ENCODE results near the gene POLD1. TPM values are rescaled to one million over a fixed set of nuclear protein-coding genes. Genes with fewer than 3 reads are reported as not detected.

Gene POLD1
- total and polyA plus RNA-seq, 4 donors = 7.5 to 57.1 (median 8.2) TPM

DNA sequence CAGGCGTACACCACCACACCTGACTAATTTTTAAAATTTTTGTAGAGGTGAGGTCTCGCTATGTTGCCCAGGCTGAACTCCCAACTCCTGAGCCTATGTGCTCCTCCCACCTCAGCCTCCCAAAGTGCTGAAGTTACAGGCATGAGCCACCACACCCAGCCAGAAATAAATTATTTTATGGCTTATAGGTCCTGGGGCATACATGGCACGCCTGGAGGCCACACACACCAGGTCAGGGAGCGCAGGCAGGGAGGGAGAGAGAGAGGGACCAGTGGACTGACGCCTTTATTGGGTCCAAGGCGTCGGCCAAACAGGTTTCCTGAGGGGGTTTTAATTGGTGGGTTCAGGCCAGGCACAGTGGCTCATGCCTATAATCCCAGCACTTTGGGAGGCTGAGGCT is 41.4 kb downstream of the POLD1 start:
- H3K36me3 ChIP-seq (ENCODE audit: control insufficient read depth in 4 of 4, insufficient read depth in 3 of 4, low read depth in 1 of 4, low read length in 3 of 4) = no peaks in the 10 kb centered on the region
- no peak overlapping the region for H3K27ac ChIP-seq (ENCODE audit: low read depth in 1 of 2, low read length in 2 of 2)
- 68% methylated on average over 7 of the region's 7 CpGs for WGBS
- H3K27me3 ChIP-seq (ENCODE audit: control insufficient read depth in 4 of 4, insufficient read depth in 4 of 4, low read length in 3 of 4) = no peaks in the 10 kb centered on the region
- no peaks in the 10 kb centered on the region for H3K4me1 ChIP-seq (ENCODE audit: control insufficient read depth in 4 of 4, insufficient read depth in 4 of 4, low read length in 3 of 4)
- no peak overlapping the region for H3K4me3 ChIP-seq (ENCODE audit: low read depth in 1 of 3, low read length in 3 of 3)
- TF ChIP-seq JUND (IDR thresholded peaks at IDR 0.05) (no peak), FOXA1 (IDR thresholded peaks at IDR 0.05) (no peak), FOXA2 (IDR thresholded peaks at IDR 0.05) (no peak), RXRA (IDR thresholded peaks at IDR 0.05) (no peak), EGR1 (IDR thresholded peaks at IDR 0.05; ENCODE audit: low read depth in 2 of 2) (no peak), HNF4A (conservative IDR thresholded peaks at IDR 0.05) (no peak)
- TF ChIP-seq, protein P1, sequence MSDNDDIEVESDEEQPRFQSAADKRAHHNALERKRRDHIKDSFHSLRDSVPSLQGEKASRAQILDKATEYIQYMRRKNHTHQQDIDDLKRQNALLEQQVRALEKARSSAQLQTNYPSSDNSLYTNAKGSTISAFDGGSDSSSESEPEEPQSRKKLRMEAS (IDR thresholded peaks at IDR 0.05) = no peak
- TF ChIP-seq, protein P2, sequence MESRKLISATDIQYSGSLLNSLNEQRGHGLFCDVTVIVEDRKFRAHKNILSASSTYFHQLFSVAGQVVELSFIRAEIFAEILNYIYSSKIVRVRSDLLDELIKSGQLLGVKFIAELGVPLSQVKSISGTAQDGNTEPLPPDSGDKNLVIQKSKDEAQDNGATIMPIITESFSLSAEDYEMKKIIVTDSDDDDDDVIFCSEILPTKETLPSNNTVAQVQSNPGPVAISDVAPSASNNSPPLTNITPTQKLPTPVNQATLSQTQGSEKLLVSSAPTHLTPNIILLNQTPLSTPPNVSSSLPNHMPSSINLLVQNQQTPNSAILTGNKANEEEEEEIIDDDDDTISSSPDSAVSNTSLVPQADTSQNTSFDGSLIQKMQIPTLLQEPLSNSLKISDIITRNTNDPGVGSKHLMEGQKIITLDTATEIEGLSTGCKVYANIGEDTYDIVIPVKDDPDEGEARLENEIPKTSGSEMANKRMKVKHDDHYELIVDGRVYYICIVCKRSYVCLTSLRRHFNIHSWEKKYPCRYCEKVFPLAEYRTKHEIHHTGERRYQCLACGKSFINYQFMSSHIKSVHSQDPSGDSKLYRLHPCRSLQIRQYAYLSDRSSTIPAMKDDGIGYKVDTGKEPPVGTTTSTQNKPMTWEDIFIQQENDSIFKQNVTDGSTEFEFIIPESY (IDR thresholded peaks at IDR 0.05) = no peak
- TF ChIP-seq, protein P3, sequence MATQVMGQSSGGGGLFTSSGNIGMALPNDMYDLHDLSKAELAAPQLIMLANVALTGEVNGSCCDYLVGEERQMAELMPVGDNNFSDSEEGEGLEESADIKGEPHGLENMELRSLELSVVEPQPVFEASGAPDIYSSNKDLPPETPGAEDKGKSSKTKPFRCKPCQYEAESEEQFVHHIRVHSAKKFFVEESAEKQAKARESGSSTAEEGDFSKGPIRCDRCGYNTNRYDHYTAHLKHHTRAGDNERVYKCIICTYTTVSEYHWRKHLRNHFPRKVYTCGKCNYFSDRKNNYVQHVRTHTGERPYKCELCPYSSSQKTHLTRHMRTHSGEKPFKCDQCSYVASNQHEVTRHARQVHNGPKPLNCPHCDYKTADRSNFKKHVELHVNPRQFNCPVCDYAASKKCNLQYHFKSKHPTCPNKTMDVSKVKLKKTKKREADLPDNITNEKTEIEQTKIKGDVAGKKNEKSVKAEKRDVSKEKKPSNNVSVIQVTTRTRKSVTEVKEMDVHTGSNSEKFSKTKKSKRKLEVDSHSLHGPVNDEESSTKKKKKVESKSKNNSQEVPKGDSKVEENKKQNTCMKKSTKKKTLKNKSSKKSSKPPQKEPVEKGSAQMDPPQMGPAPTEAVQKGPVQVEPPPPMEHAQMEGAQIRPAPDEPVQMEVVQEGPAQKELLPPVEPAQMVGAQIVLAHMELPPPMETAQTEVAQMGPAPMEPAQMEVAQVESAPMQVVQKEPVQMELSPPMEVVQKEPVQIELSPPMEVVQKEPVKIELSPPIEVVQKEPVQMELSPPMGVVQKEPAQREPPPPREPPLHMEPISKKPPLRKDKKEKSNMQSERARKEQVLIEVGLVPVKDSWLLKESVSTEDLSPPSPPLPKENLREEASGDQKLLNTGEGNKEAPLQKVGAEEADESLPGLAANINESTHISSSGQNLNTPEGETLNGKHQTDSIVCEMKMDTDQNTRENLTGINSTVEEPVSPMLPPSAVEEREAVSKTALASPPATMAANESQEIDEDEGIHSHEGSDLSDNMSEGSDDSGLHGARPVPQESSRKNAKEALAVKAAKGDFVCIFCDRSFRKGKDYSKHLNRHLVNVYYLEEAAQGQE (IDR thresholded peaks at IDR 0.05) = no peak
- H3K9me3 ChIP-seq (ENCODE audit: control insufficient read depth in 4 of 4, low read length in 3 of 4) = no peaks in the 10 kb centered on the region
- no peak for DNase-seq (ENCODE audit: low spot score)
- no peak overlapping the region for H3K9ac ChIP-seq (ENCODE audit: low read depth in 1 of 2, low read length in 2 of 2)

DNA sequence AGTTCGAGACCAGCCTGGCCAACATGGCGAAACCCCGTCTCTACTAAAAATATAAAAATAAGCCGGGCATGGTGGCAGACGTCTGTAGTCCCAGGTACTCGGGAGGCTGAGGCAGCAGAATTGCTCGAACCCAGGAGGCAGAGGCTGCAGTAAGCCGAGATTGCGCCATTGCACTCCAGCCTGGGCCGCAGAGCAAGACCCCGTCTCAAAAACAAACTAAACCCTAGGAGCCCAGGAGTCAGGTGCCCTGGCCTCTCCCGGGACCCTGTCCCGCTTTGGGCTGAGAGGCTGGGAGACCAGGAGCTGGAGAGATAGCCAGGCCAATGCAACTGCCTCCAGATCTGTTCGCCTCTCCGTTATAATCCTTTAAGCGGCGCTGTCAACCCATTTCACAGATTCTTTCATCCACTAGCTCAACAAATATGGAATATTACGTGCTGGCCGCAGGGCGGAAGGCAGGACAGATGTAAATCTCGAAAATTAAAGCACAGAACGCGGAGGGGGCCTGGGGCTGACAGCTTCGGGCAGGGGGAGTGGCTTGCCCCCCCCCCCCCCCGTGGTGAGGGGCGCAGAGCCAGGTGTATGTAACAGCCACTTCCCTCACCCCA is 43.3 kb downstream of the POLD1 start:
- DNase-seq (ENCODE audit: low spot score) = no peak
- Histone ChIP-seq H3K4me3 (ENCODE audit: low read depth in 1 of 3, low read length in 3 of 3) (no peak overlapping the region), H3K9me3 (ENCODE audit: control insufficient read depth in 4 of 4, low read length in 3 of 4) (no peaks in the 10 kb centered on the region), H3K27me3 (ENCODE audit: control insufficient read depth in 4 of 4, insufficient read depth in 4 of 4, low read length in 3 of 4) (peaks cover 0 to 3% (median 0%) of the 10 kb centered on the region in 4 donors), H3K9ac (ENCODE audit: low read depth in 1 of 2, low read length in 2 of 2) (no peak overlapping the region), H3K4me1 (ENCODE audit: control insufficient read depth in 4 of 4, insufficient read depth in 4 of 4, low read length in 3 of 4) (peaks cover 2 to 9% (median 5%) of the 10 kb centered on the region in 4 donors), H3K27ac (ENCODE audit: low read depth in 1 of 2, low read length in 2 of 2) (no peak overlapping the region), H3K36me3 (ENCODE audit: control insufficient read depth in 4 of 4, insufficient read depth in 3 of 4, low read depth in 1 of 4, low read length in 3 of 4) (no peaks in the 10 kb centered on the region)
- WGBS = 80% methylated on average over 26 of the region's 26 CpGs
- TF ChIP-seq YY1 (IDR thresholded peaks at IDR 0.05) = no peak
- no peak for TF ChIP-seq EGR1 (IDR thresholded peaks at IDR 0.05; ENCODE audit: low read depth in 2 of 2)
- TF ChIP-seq, protein P3 (IDR thresholded peaks at IDR 0.05) = no peak
- TF ChIP-seq HNF4G (IDR thresholded peaks at IDR 0.05) = no peak
- TF ChIP-seq RAD21 (IDR thresholded peaks at IDR 0.05) = no peak
- no peak for TF ChIP-seq SP1 (IDR thresholded peaks at IDR 0.05)
- TF ChIP-seq TAF1 (conservative IDR thresholded peaks at IDR 0.05) = no peak
- no peak for TF ChIP-seq JUND (IDR thresholded peaks at IDR 0.05)
- no peak for TF ChIP-seq RXRA (IDR thresholded peaks at IDR 0.05)
- TF ChIP-seq, protein P4, sequence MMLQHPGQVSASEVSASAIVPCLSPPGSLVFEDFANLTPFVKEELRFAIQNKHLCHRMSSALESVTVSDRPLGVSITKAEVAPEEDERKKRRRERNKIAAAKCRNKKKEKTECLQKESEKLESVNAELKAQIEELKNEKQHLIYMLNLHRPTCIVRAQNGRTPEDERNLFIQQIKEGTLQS (IDR thresholded peaks at IDR 0.05) = no peak
- TF ChIP-seq, protein P1 (IDR thresholded peaks at IDR 0.05) = no peak
- TF ChIP-seq GABPA (IDR thresholded peaks at IDR 0.05 in 1 of 2, conservative IDR thresholded peaks at IDR 0.05 in 1 of 2) = no peak
- TF ChIP-seq, protein P2 (IDR thresholded peaks at IDR 0.05) = no peak
- TF ChIP-seq NR2F2 (IDR thresholded peaks at IDR 0.05) = no peak
- TF ChIP-seq HNF4A (conservative IDR thresholded peaks at IDR 0.05) = no peak
- TF ChIP-seq FOXA1 (IDR thresholded peaks at IDR 0.05) = no peak
- no peak for TF ChIP-seq FOXA2 (IDR thresholded peaks at IDR 0.05)

Data from liver (tissue), 9 donors.